Measurements from ENCODE around the gene CT47A7. TPM values are rescaled to one million over a fixed set of nuclear protein-coding genes. Genes with fewer than 3 reads are reported as not detected.
A peak's percentile ranks its signal among the peaks of the same experiment; 100 is the strongest.
"Not testable (repeated sequence)": the region's sequence is repeated elsewhere in the genome, so short reads cannot be mapped to it uniquely, and the experiment has no call there.

CT47A7 gene
- not detected in 2 replicates for total RNA-seq

- not testable (repeated sequence) for DNase-seq
Measured at GRCh38 chrX:120956500-120956899, at the start of gene CT47A7. Gene CT47A7 (minus strand): TSS chrX:120956600. CDS start chrX:120956345, 255 bp downstream.

DNA sequence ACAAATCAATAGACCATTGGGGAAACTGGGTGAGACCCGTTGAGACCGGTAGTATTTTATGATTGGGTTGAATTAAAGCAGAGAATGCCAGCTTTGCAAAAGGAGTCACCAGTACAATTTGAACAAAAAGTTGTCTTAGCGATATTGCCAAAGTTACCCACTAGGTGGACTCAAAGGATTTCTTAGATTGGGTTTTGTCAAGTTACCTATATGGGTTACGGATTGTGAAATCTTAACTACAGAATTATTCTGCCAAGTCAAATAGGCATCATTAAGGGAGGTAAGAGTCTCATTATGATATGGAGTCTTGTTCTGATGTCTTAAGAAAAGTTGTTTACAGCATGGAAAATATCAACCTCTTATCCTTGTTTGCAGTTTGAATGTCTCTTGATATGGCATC is 44.2 kb upstream of the CT47A7 start:
- peak; percentile 5 for DNase-seq

- DNase-seq, result no peak
Measured at GRCh38 chrX:120999413-120999812, 43.0 kb upstream of the CT47A7 start.

DNA sequence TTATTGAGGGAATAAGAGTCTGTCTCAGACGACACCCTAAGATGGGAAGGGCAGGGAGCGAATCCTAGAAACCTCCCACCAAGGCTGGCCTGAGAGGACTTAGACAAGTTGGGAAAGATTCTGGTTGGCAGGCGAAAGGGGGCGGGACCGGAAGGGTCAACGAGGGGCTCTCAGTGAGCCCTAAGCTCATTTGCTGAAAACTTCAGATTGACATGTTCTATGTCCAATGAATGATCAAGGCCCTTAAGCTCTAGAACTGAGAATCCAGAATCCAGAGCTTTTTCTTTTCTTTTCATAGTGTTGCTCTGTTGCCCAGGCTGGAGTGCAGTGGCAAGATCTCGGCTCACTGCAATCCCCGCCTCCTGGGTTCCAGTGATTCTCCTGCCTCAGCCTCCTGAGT is 29.3 kb upstream of the CT47A7 start, which contains the start of gene CT47A1:
CT47A1 (minus strand) TSS at position 101 of the 400 bp plus-strand sequence. CDS start 231 bp downstream, outside the sequence.
- DNase-seq, result not testable (repeated sequence)

Other genes with a start within 250 kb of the CT47A7 start
- not detected in 2 replicates for gene CT47B1, start 80.7 kb downstream of the CT47A7 start, total RNA-seq
- not detected in 2 replicates for gene CT47A11, start 19.4 kb downstream of the CT47A7 start, total RNA-seq
- not detected in 2 replicates for gene CT47A10, start 14.6 kb downstream of the CT47A7 start, total RNA-seq
- not detected in 2 replicates for gene CT47A9, start 9.7 kb downstream of the CT47A7 start, total RNA-seq
- not detected in 2 replicates for gene CT47A8, start 4.9 kb downstream of the CT47A7 start, total RNA-seq
- not detected in 2 replicates for gene CT47A6, start 4.9 kb upstream of the CT47A7 start, total RNA-seq
- gene CT47A5, start 9.7 kb upstream of the CT47A7 start, total RNA-seq, result not detected in 2 replicates
- not detected in 2 replicates for gene CT47A4, start 14.6 kb upstream of the CT47A7 start, total RNA-seq
- not detected in 2 replicates for gene CT47A3, start 19.5 kb upstream of the CT47A7 start, total RNA-seq
- not detected in 2 replicates for gene CT47A2, start 24.3 kb upstream of the CT47A7 start, total RNA-seq
- not detected in 2 replicates for gene CT47A1, start 29.2 kb upstream of the CT47A7 start, total RNA-seq
- gene GLUD2, start 91.0 kb upstream of the CT47A7 start, total RNA-seq, result 1.1 and 2.6 TPM in 2 replicates

Data from dermis blood vessel endothelial cell (primary cell).